ENCODE measurements around the gene GAGE10.

Gene GAGE10

DNA sequence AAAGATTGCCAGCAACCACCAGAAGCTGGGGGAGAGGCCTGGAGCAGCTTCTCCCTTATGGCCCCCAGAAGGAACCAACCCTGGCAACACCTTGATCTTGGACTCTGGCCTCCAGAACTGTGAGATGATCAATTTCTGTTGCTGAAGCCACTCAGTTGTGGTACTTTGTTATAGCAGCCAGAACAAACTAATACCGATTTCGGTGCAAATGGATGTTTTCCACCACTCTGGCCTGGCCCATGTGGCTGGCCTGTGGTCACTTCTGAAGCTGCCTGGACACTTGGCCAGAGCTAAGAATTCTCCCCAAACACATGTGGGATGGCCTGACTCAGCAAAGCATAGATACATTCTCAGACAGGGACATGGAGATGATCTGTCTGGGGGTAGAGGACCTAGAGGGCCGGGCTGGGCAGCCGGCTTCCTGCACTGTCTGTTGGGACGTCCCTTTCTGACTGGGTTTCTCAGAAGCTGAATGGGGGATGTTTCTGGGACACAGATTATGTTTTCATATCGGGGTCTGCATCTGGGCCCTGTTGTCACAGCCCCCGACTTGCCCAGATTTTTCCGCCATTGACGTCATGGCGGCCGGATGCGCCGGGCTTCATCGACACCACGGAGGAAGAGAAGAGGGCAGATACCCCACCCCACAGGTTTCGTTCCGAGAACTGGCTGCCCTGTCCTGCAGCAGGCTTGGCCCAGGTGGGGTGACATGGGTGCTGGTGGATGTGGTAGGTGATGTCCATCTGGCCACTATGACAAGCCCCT, 43.0 kb upstream of the GAGE10 start:
- TF ChIP-seq, protein P1, sequence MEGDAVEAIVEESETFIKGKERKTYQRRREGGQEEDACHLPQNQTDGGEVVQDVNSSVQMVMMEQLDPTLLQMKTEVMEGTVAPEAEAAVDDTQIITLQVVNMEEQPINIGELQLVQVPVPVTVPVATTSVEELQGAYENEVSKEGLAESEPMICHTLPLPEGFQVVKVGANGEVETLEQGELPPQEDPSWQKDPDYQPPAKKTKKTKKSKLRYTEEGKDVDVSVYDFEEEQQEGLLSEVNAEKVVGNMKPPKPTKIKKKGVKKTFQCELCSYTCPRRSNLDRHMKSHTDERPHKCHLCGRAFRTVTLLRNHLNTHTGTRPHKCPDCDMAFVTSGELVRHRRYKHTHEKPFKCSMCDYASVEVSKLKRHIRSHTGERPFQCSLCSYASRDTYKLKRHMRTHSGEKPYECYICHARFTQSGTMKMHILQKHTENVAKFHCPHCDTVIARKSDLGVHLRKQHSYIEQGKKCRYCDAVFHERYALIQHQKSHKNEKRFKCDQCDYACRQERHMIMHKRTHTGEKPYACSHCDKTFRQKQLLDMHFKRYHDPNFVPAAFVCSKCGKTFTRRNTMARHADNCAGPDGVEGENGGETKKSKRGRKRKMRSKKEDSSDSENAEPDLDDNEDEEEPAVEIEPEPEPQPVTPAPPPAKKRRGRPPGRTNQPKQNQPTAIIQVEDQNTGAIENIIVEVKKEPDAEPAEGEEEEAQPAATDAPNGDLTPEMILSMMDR (IDR thresholded peaks at IDR 0.05; ENCODE audit: insufficient read depth, low read depth, low read length, missing control alignments), result no peak
- DNase-seq (ENCODE audit: low read depth), result no peak
- H3K4me3 ChIP-seq (ENCODE audit: low read length), result no peak overlapping the region

DNA sequence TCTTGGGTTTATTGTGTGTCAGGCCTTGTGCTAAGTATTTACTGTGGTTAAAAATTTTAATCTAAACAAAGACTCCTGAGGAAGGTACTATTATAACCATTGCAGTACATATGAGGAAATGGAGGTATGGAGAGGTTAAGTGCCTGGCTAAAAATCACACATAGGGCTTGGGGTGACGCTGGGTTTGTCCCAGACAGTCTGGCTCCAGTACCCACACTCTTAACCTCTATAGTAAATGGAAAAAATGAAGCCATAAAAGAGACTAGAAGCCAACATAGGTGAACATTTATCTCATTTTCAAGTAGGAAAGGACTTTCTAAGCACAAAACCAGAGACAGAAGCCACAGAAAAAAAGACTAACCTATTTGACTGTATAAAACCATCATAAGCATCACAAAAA, 40.8 kb upstream of the GAGE10 start:
- H3K4me3 ChIP-seq (ENCODE audit: low read length), result no peak overlapping the region
- TF ChIP-seq, protein P1 (IDR thresholded peaks at IDR 0.05; ENCODE audit: insufficient read depth, low read depth, low read length, missing control alignments), result no peak
- DNase-seq (ENCODE audit: low read depth), result no peak

DNA sequence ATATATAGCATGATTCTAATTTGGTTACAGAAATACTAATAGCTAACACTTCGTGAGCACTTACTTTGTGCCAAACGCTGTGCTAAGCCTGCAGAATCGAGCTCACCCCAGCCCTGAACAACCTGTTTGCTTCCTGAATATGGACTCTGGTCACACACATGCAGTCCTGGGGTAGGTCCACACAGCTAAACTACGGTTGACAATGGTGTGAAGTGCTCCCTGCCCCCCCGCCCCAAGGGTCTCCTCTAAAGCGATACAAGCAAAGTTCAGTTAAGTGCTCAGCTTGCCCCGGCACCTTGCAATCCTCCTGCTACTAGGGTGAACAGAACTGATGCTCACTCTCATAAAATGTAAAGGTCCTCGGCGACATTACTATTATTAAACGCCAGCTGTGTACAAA, 39.8 kb upstream of the GAGE10 start:
- DNase-seq (ENCODE audit: low read depth), result no peak
- TF ChIP-seq, protein P1 (IDR thresholded peaks at IDR 0.05; ENCODE audit: insufficient read depth, low read depth, low read length, missing control alignments), result no peak
- no peak overlapping the region for H3K4me3 ChIP-seq (ENCODE audit: low read length)

DNA sequence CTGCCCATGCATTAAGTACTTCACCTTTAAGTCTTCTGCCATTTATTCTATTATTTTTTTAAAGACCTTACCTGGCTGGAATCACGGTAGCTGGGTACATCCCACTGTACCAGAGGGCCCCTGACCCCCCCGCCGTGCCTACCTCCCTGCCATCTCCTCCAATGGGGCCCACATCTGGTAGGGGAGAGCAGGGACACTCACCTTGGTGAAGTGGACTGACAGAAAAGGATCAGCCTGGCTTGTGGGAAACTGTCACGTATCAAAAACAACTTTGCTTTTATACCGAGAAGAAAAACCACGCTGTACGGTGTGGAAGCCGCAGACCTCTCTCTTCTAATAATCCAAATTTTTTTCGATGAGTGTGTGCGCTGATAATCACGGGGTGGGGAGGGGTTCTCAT, 39.0 kb upstream of the GAGE10 start, which contains the start of gene FOXP3:
Gene FOXP3 (minus strand): TSS at position 251 of the 400 bp plus-strand sequence. CDS start 6,205 bp downstream, outside the sequence.
- no peak for DNase-seq (ENCODE audit: low read depth)
- TF ChIP-seq, protein P1 (IDR thresholded peaks at IDR 0.05; ENCODE audit: insufficient read depth, low read depth, low read length, missing control alignments), result no peak
- no peak within 1 kb of the TSS for H3K4me3 ChIP-seq (ENCODE audit: low read length)

DNA sequence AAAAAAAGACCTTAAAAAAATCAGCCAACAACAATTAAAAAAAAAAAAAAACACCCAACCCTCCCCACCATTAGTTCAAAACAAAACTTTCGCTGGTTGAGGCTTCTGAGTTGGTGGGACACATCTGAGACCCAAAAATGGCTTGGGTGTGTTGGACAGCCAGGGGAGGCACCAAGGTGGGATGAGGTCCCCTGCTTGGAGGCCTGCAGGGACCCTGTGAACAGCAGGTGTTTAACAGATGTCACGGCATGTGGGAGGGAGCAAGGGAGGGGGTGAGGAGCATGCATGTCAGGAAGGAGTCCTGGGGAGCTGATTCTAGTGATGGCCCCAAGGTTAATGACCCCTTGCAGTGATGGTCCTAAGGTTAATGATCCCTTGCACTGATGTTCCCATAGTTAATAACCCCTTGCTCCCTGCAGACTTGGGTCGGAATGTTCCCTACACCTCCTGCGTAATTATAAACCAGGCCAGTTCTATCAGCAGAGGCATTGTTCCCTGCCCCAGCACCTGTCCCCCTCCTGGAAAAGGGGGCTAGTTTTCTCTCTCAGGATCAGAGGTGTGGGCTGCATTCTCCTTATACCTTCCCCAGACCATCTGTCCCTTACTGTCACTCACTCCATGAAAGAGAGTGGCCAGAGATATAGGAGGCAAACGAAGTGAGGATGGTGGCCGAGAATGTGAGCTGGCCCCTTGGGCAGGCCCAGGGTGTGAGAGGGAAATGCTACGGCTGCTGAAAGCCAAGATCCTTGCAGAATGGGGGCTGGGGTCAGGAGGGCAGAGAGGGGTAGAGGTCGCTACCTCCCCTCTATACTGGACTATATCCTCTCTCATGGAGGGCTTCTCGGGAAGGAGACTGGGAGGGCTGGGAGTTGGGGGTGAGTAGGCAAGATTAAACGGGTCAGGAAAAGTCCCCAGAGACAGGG, 36.7 kb upstream of the GAGE10 start:
- TF ChIP-seq, protein P1 (IDR thresholded peaks at IDR 0.05; ENCODE audit: insufficient read depth, low read depth, low read length, missing control alignments), result no peak
- DNase-seq (ENCODE audit: low read depth), result no peak
- no peak overlapping the region for H3K4me3 ChIP-seq (ENCODE audit: low read length)

DNA sequence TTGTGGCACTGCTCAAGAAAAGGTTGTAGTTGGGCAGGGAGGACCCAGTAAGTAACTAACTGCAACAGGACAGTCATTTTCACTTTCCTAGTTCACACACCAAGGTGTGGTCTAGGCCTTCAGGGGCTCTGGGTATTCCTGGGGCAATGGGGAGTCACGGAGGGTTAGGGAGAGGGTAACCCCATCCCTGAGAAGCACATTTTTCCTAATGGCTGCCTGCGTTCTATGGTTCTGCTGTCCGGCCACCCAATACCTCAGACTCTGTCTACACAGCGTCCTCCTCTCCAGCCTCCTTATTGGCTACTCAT, 34.8 kb upstream of the GAGE10 start:
- H3K4me3 ChIP-seq (ENCODE audit: low read length), result peak overlapping the region; percentile 60
- TF ChIP-seq, protein P1 (IDR thresholded peaks at IDR 0.05; ENCODE audit: insufficient read depth, low read depth, low read length, missing control alignments), result no peak
- DNase-seq (ENCODE audit: low read depth), result no peak
